NCI-H2081 (cell line): Measurements from ENCODE around the gene KRTAP5-6.

Experiments used
- DNase-seq, 2 experiments: peaks; one replicate each; lab custom pipeline; 2025; lab: John Stamatoyannopoulos, UW

Gene KRTAP5-6

GRCh38 chr11:1733716-1734640, 37.0 kb downstream of the KRTAP5-6 start:
- DNase-seq = no peak

- DNase-seq = no peak
Observed at GRCh38 chr11:1734641-1735081, 37.7 kb downstream of the KRTAP5-6 start.

GRCh38 chr11:1735271-1735670, 38.3 kb downstream of the KRTAP5-6 start:
- DNase-seq = no peak

- DNase-seq = no peak
Observed at GRCh38 chr11:1736447-1736992, 39.5 kb downstream of the KRTAP5-6 start.

- DNase-seq = no peak
Observed at GRCh38 chr11:1737080-1737757, 40.2 kb downstream of the KRTAP5-6 start.

- DNase-seq = no peak
Observed at GRCh38 chr11:1738380-1738779, 41.4 kb downstream of the KRTAP5-6 start.

GRCh38 chr11:1739576-1739975, 42.6 kb downstream of the KRTAP5-6 start:
- no peak for DNase-seq

- DNase-seq = no peak
Observed at GRCh38 chr11:1740786-1741530, 44.0 kb downstream of the KRTAP5-6 start.

- DNase-seq = no peak
Observed at GRCh38 chr11:1741741-1742140, 44.7 kb downstream of the KRTAP5-6 start.

- no peak for DNase-seq
Observed at GRCh38 chr11:1742371-1742770, 45.4 kb downstream of the KRTAP5-6 start.

- DNase-seq = no peak
Observed at GRCh38 chr11:1742869-1743584, 46.0 kb downstream of the KRTAP5-6 start.

GRCh38 chr11:1743585-1744136, 46.7 kb downstream of the KRTAP5-6 start:
- no peak for DNase-seq

- no peak for DNase-seq
Observed at GRCh38 chr11:1744137-1744886, 47.3 kb downstream of the KRTAP5-6 start.

GRCh38 chr11:1744891-1745700, 48.1 kb downstream of the KRTAP5-6 start:
- DNase-seq = no peak

GRCh38 chr11:1745701-1746320, 48.8 kb downstream of the KRTAP5-6 start:
- DNase-seq = no peak

GRCh38 chr11:1746511-1746931, 49.5 kb downstream of the KRTAP5-6 start:
- DNase-seq = no peak

GRCh38 chr11:1746956-1747752, 50.2 kb downstream of the KRTAP5-6 start:
- no peak for DNase-seq
